SU-DHL-6 (cell line): ENCODE results near the gene DET1.
"Not testable (repeated sequence)": the region's sequence is repeated elsewhere in the genome, so short reads cannot be mapped to it uniquely, and the experiment has no call there.

Experiments
- CTCF ChIP-seq: fragments of 200-600 bp; sonication (generic); IDR thresholded peaks from one replicate; pipeline ENCODE4 v1.5.1; 2017; ENCODE audit warnings: antibody characterized with exemption, mild to moderate bottlenecking, low read length, moderate library complexity; ENCODE audit not compliant: insufficient read depth, poor library complexity, severe bottlenecking
- EZH2phosphoT487 ChIP-seq: fragments of 200-600 bp; sonication (generic), shearing (Covaris generic); conservative IDR thresholded peaks from 2 replicates; pipeline ENCODE4 v1.6.1; 2018; ENCODE audit warnings: mild to moderate bottlenecking, antibody characterized with exemption, low read length, moderate library complexity, mixed read lengths

GRCh38 chr15:88540350-88540749 lies 6.1 kb downstream of the DET1 start:
- not testable (repeated sequence) for TF ChIP-seq CTCF, EZH2phosphoT487
